Testis (tissue), 3 donors: ENCODE results near the gene BRI3. TPM values are rescaled to one million over a fixed set of nuclear protein-coding genes. Genes with fewer than 3 reads are reported as not detected.

ENCODE experiments used
- DNase-seq: peaks from one replicate; pipeline ENCODE4 v3.0.0-alpha.2; 2019
- H3K27ac ChIP-seq, 2 donors: fragments of 200-600 bp; sonication (generic); one replicate each; pipeline ENCODE4 v1.5.1; 2019
- H3K27me3 ChIP-seq: fragments of 200-600 bp; sonication (generic); one replicate; pipeline ENCODE4 v1.5.1; 2019
- H3K36me3 ChIP-seq: fragments of 200-600 bp; sonication (generic); one replicate; pipeline ENCODE4 v1.5.1; 2017; ENCODE audit warnings: low read depth; ENCODE audit errors: missing control alignments
- H3K4me1 ChIP-seq: fragments of 200-600 bp; sonication (generic); one replicate; pipeline ENCODE4 v1.5.1; 2019
- H3K4me3 ChIP-seq, 2 donors: fragments of 200-600 bp; sonication (generic); one replicate each; pipeline ENCODE4 v1.5.1; 2017 to 2019
- H3K9me3 ChIP-seq: fragments of 200-600 bp; sonication (generic); one replicate; pipeline ENCODE4 v1.5.1; 2017
- CTCF ChIP-seq, 3 experiments: fragments of 450-650 bp in 2 of 3; fragments of 200-600 bp in 1 of 3; sonication (generic) in 1 of 3; IDR thresholded peaks; one replicate each; pipeline ENCODE4 v1.5.1; 2016 to 2019; ENCODE audit warnings: antibody characterized with exemption in 3 of 3, mild to moderate bottlenecking in 2 of 3, moderate library complexity in 1 of 3
- POLR2A ChIP-seq: fragments of 450-650 bp; IDR thresholded peaks from one replicate; pipeline ENCODE4 v1.6.1; 2017; ENCODE audit warnings: antibody characterized with exemption, mild to moderate bottlenecking, moderate library complexity
- WGBS, 2 donors: methylation state at CpG; one replicate each; pipeline ENCODE4 v1.1.5; 2018; 5-methylcytosine and 5-hydroxymethylcytosine counted together
- intact Hi-C: fragments of 100-400 bp; cut with DNase I; formaldehyde crosslinking; loops from one replicate; pipeline ENCODE4 v1.15.1; 2023; ENCODE audit warnings: low total_unique reads
- polyA plus RNA-seq: library from polyadenylated mRNA; stranded (reverse); fragments of 350-450 nt; fragmentation: Illumina TruSeq; extraction: RNeasy Lipid Tissue Mini Kit (QIAGEN cat#74804); gene quantifications from one replicate; pipeline ENCODE4 v1.2.3, GENCODE V29; 2014; ENCODE audit warnings: low read depth, low replicate concordance; ENCODE audit not compliant: insufficient read depth
- total RNA-seq, 2 donors: library from RNA; depleted of rRNA; stranded (reverse); fragments of >200 nt; gene quantifications; one replicate each; pipeline ENCODE4 v1.2.3, GENCODE V29; 2016

The BRI3 gene
- total and polyA plus RNA-seq, 3 donors from 2014 or later, result 61.1 to 167 (median 76.3) TPM

DNA sequence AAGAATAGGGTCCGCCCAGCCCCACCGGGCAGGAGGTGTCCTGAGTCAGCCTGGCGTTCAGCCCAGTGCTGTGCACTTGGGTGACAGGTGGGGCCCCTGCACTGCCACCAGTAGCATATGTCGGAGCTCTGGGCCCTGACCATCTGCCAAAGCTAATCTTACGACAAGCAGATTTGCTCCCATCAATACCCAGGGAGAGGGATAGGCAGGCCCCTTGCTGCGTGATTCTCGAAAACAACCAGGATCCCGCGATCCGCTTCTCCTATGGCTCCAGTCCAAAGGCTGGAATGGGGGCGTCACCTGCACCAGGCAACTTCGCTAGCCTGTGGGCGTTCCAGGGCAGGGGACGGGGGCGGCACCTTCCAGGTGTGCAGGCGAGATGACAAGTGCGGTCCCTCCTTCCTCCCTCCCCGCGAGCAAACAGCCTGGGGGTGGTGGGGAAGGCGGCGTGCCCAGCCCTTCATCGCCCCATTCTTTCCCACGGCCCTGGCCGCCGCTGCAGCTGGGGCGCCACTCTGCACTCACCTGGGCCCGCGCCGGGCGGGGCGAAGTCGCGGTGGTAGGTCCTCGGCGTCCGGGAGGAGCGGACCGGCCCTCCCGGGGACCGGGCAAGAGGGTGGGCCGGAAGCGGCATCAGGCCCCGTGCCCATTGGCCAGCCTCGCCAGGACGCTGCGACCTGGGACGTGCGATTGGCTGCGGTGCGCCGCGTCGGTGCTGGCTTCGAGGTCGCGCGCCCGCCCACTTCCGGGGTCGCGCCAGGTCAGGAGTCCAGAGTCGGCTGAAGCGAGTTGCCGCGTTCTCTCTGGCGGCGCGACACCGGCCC, 29.7 kb upstream of the BRI3 start, which contains the start of gene TECPR1:
Gene TECPR1, minus strand, starts transcription at position 632 of the 824 bp plus-strand sequence. CDS start 6,086 bp downstream, outside the sequence.
- TF ChIP-seq CTCF (IDR thresholded peaks at IDR 0.05) (no peak), POLR2A (no peak)
- Histone ChIP-seq H3K36me3 (no peaks in the 10 kb centered on the region), H3K27me3 (no peaks in the 10 kb centered on the region), H3K4me1 (peaks cover 8% of the 10 kb centered on the region), H3K9me3 (no peaks in the 10 kb centered on the region), H3K27ac (peak within 1 kb of the TSS in 1 of 2 donors; percentile 55), H3K4me3 (peak within 1 kb of the TSS; percentile 73 to 82)
- 1% methylated on average over 20 to 32 of the region's 69 CpGs for WGBS, 2 donors
- intact Hi-C loops, result no loop called here
- DNase-seq, result peak; percentile 97

DNA sequence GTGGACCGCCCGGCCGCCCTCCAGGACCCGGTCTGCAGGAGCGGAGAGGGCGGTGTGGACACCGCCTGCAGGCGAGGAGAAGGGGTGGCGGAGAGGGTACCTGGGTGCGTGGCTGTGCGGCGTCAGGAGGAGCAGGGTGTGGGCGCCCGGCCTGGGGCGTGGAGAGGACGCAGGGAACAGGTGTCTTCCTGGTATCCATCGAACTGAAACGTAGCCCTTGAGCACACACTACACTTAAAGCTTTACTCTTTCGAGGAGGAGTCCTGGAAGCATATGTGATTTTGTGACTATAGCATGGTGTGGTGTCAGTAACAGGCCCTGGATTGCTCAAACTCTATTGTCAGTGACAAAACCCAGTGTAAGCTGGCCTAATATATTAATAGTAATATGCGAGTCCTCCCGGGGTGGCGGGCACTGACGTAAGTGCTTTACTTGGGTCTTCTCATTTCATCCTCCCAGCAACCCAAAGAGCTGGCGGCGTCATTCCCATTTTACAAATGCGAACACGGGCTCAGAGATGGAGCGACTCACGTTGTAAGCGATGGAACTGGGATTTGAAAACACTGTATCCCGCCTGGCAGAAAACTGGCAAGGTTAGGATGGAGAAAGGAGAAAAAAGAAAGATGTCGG, 28.9 kb upstream of the BRI3 start:
- 20 to 22% methylated on average over 28 to 29 of the region's 32 CpGs for WGBS, 2 donors
- Histone ChIP-seq H3K4me1 (peaks cover 8% of the 10 kb centered on the region), H3K4me3 (peak overlapping the region; percentile 73 to 82), H3K9me3 (no peaks in the 10 kb centered on the region), H3K27me3 (no peaks in the 10 kb centered on the region), H3K36me3 (no peaks in the 10 kb centered on the region), H3K27ac (no peak overlapping the region)
- no peak for DNase-seq
- no peak for TF ChIP-seq CTCF (IDR thresholded peaks at IDR 0.05)
- TF ChIP-seq POLR2A, result no peak
- intact Hi-C loops, result no loop called here

- Histone ChIP-seq H3K9me3 (no peaks in the 10 kb centered on the region), H3K4me3 (no peak overlapping the region), H3K27me3 (no peaks in the 10 kb centered on the region), H3K36me3 (no peaks in the 10 kb centered on the region), H3K4me1 (peaks cover 8% of the 10 kb centered on the region), H3K27ac (no peak overlapping the region)
- WGBS, 2 donors, result 93 to 97% methylated on average over 4 of the region's 4 CpGs
- no peak for TF ChIP-seq POLR2A
- no peak for TF ChIP-seq CTCF (IDR thresholded peaks at IDR 0.05)
- DNase-seq, result no peak
- intact Hi-C loops, result no loop called here
Measured at GRCh38 chr7:98254516-98254915, 27.0 kb upstream of the BRI3 start.

DNA sequence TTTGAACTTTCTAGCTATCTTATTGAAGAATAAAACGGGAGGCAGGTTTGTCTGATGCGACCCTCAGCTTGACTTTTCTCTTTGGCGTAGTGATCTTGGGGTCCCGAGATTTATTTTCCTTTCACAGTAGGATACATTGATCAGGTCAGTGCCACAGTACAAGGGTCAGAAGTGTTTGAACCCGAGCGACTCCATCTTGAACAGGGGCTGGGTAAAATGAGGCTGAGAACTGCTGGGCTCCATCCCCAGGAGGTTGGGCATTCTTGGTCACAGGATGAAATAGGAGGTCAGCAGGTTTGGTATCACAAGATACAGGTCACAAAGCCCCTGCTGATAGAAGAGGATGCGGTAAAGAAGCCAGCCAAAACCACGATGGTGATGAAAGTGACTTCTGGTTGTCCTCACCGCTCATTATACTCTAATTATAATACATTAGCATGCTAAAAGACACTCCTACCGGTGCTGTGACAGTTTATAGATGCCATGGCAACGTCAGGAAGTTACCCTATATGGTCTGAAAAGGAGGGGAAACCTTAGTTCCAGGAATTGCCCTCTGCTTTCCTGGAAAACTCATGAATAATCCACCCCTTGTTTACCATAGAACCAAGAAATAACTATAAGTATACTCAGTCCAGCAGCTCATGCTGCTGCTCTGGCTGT, 26.4 kb upstream of the BRI3 start:
- no peak overlapping the region for H3K27ac ChIP-seq
- peaks cover 8% of the 10 kb centered on the region for H3K4me1 ChIP-seq
- DNase-seq, result no peak
- no peak overlapping the region for H3K4me3 ChIP-seq
- no peaks in the 10 kb centered on the region for H3K36me3 ChIP-seq
- WGBS, 2 donors, result 86 to 89% methylated on average over 11 of the region's 11 CpGs
- no peaks in the 10 kb centered on the region for H3K9me3 ChIP-seq
- intact Hi-C loops, result no loop called here
- TF ChIP-seq CTCF (IDR thresholded peaks at IDR 0.05) (no peak), POLR2A (no peak)
- no peaks in the 10 kb centered on the region for H3K27me3 ChIP-seq
